GM12875 (cell line): ENCODE results near the gene TNIK.

Source experiments
- H3K4me3 ChIP-seq: one replicate; pipeline ENCODE4 v1.5.1; 2011; ENCODE audit warnings: low read depth, low read length, control low read depth
- CTCF ChIP-seq: IDR thresholded peaks from 2 replicates; pipeline ENCODE4 v1.5.1; 2011; ENCODE audit warnings: low read depth, mild to moderate bottlenecking, control low read depth, inconsistent platforms, low read length, moderate library complexity, borderline replicate concordance; ENCODE audit not compliant: insufficient read depth

The TNIK gene

DNA sequence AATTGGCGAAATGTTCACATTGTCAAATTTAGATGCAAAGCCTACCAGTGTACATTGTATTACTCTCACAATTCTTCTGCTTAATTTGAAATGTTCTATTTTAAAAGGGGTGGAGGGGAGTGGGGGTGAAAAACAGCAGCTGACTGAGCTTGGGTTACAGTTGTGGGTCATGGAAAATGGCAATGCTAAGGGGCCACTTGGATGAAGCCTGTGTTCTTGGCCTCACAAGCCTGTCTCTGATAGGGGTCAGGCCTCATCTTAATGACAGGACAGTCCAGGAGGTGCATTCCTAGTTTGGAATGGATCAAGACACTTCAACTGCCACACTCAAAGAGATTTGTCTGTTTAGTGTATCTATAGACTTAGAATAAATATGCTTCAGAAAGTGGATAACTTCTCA is 158.2 kb downstream of the TNIK start:
- no peak overlapping the region for H3K4me3 ChIP-seq
- no peak for TF ChIP-seq CTCF

DNA sequence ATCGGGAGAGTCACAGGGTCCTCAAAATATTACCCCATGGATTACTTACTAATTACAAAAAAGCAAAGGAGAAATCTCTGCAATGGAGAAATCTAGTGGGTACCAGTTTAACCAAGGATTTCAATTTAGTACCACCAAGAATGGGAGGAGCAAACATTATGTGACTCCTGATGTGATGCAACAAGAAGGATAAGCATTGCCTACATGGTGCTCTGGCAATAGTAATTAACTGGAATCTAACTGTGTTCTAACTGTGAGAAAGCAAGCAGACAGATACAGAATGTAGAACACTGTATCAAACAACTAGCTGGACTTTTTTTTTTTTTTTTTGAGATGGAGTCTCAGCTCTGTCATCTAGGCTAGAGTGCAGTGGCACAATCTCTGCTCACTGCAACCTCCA is 159.2 kb downstream of the TNIK start:
- TF ChIP-seq CTCF: no peak
- no peak overlapping the region for H3K4me3 ChIP-seq

DNA sequence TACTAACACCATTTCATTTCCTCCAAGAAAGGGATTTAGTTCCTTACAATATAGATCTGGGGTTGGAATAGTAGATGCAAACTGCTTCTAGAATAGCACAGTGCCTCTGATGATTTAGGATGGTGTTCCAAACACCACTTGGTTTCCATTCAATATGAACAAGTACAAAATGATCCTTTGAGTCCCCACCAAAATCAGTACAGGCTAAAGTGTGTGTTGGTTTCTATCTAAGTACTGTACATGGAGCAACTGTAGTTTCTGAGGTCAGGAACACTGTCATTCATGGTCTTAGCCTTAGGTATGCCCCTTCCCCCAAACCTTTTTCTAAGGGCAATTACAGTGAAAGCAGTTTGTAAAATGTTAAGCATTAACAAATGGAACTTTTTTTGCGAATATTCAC is 162.3 kb downstream of the TNIK start:
- TF ChIP-seq CTCF: no peak
- H3K4me3 ChIP-seq: no peak overlapping the region

- TF ChIP-seq CTCF: no peak
- H3K4me3 ChIP-seq: no peak overlapping the region
Observed at GRCh38 chr3:171297207-171297606, 163.0 kb downstream of the TNIK start.

GRCh38 chr3:171295484-171296373 is 164.5 kb downstream of the TNIK start:
- no peak for TF ChIP-seq CTCF
- H3K4me3 ChIP-seq: no peak overlapping the region

DNA sequence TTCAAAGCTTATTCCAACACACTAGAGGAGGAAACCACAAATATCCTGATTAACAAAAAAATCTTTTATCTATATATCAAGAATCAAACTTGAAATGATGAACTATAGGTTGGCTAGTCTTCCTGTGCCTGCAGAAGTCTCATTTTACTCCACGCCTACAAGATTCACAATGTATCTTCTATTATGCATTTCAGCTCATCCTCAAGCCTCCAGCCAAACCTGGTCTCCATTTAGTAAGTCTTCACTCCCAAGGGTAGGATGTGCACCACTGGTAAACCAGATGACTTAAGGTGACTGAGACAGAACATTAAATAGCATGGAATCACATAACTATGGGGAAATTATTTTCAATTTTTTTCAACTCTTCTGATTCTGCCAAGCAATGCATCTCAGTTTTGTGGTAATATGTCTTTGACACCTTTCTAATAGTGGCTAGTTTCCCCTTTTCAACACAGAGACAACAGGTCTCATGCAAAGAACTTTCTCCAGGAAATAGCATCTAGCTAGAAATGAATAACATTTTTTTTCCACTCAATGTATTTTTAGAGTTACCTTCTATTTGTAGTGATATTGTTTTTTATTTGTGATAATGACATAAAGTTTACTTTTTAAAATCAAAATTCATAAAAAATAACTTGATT is 166.9 kb downstream of the TNIK start:
- TF ChIP-seq CTCF: no peak
- no peak overlapping the region for H3K4me3 ChIP-seq

GRCh38 chr3:171290680-171291079 is 169.5 kb downstream of the TNIK start:
- TF ChIP-seq CTCF: no peak
- no peak overlapping the region for H3K4me3 ChIP-seq
